Brain microvascular endothelial cell (primary cell): ENCODE results near the gene PSEN1.

ENCODE experiments used
- DNase-seq: peaks from one replicate; pipeline ENCODE4 v3.0.0-alpha.2; 2020
- H3K27ac ChIP-seq: fragments of 250-450 bp; sonication (Bioruptor Pico); 2 replicates; pipeline ENCODE4 v1.5.1; 2020; ENCODE audit warnings: mild to moderate bottlenecking, moderate library complexity
- H3K27me3 ChIP-seq: fragments of 250-450 bp; sonication (Bioruptor Pico); replicated peaks from 2 replicates; pipeline ENCODE4 v1.5.1; 2020; ENCODE audit warnings: mild to moderate bottlenecking
- H3K36me3 ChIP-seq: fragments of 250-450 bp; sonication (Bioruptor Pico); replicated peaks from 2 replicates; pipeline ENCODE4 v1.5.1; 2020; ENCODE audit warnings: mild to moderate bottlenecking
- H3K4me3 ChIP-seq: 2 replicates; pipeline ENCODE4 v1.5.1; 2011; ENCODE audit warnings: low read depth, mild to moderate bottlenecking, control low read depth, low read length, moderate library complexity
- CTCF ChIP-seq: IDR thresholded peaks from 2 replicates; pipeline ENCODE4 v1.5.1; 2011; ENCODE audit warnings: low read depth, mild to moderate bottlenecking, moderate library complexity, low read length, control low read depth, inconsistent platforms; ENCODE audit errors: missing control alignments
- in situ Hi-C: cut with HindIII; loops from 2 replicates; pipeline ENCODE4 v1.10.0; 2017; ENCODE audit warnings: low sequenced_read_pairs, low pct_ligation_motif_present

Gene PSEN1

GRCh38 chr14:73208846-73209245 is 72.5 kb downstream of the PSEN1 start:
- Histone ChIP-seq H3K4me3 (no peak overlapping the region), H3K27ac (no peak overlapping the region), H3K27me3 (no peaks in the 10 kb centered on the region), H3K36me3 (peaks cover 40% of the 10 kb centered on the region)
- in situ Hi-C loops: no loop called here
- TF ChIP-seq CTCF: no peak
- no peak for DNase-seq

GRCh38 chr14:73209953-73210352 is 73.6 kb downstream of the PSEN1 start:
- no peak for TF ChIP-seq CTCF
- Histone ChIP-seq H3K27ac (no peak overlapping the region), H3K27me3 (no peaks in the 10 kb centered on the region), H3K4me3 (no peak overlapping the region), H3K36me3 (peaks cover 38% of the 10 kb centered on the region)
- in situ Hi-C loops: no loop called here
- DNase-seq: no peak

GRCh38 chr14:73211251-73212040 is 75.1 kb downstream of the PSEN1 start:
- in situ Hi-C loops: no loop called here
- TF ChIP-seq CTCF: no peak
- peaks cover 38% of the 10 kb centered on the region for H3K36me3 ChIP-seq
- no peaks in the 10 kb centered on the region for H3K27me3 ChIP-seq
- no peak overlapping the region for H3K27ac ChIP-seq
- no peak for DNase-seq
- no peak overlapping the region for H3K4me3 ChIP-seq

GRCh38 chr14:73216030-73216429 is 79.7 kb downstream of the PSEN1 start:
- Histone ChIP-seq H3K36me3 (peaks cover 43% of the 10 kb centered on the region), H3K27ac (no peak overlapping the region), H3K4me3 (no peak overlapping the region), H3K27me3 (no peaks in the 10 kb centered on the region)
- no peak for TF ChIP-seq CTCF
- no peak for DNase-seq
- in situ Hi-C loops: no loop called here

GRCh38 chr14:73217411-73217810 is 81.1 kb downstream of the PSEN1 start:
- Histone ChIP-seq H3K4me3 (no peak overlapping the region), H3K36me3 (peaks cover 39% of the 10 kb centered on the region), H3K27ac (no peak overlapping the region), H3K27me3 (no peaks in the 10 kb centered on the region)
- no peak for TF ChIP-seq CTCF
- no peak for DNase-seq
- in situ Hi-C loops: no loop called here

GRCh38 chr14:73220061-73220460 is 83.8 kb downstream of the PSEN1 start:
- no peak for TF ChIP-seq CTCF
- in situ Hi-C loops: no loop called here
- no peak overlapping the region for H3K27ac ChIP-seq
- H3K36me3 ChIP-seq: peaks cover 27% of the 10 kb centered on the region
- no peak overlapping the region for H3K4me3 ChIP-seq
- no peak for DNase-seq
- H3K27me3 ChIP-seq: no peaks in the 10 kb centered on the region
